GM12875 (cell line): ENCODE data around the gene SMARCB1.

Source experiments
- H3K4me3 ChIP-seq: one replicate; pipeline ENCODE4 v1.5.1; 2011; ENCODE audit warnings: low read depth, low read length, control low read depth
- CTCF ChIP-seq: IDR thresholded peaks from 2 replicates; pipeline ENCODE4 v1.5.1; 2011; ENCODE audit warnings: low read depth, mild to moderate bottlenecking, control low read depth, inconsistent platforms, low read length, moderate library complexity, borderline replicate concordance; ENCODE audit not compliant: insufficient read depth

Gene SMARCB1

DNA sequence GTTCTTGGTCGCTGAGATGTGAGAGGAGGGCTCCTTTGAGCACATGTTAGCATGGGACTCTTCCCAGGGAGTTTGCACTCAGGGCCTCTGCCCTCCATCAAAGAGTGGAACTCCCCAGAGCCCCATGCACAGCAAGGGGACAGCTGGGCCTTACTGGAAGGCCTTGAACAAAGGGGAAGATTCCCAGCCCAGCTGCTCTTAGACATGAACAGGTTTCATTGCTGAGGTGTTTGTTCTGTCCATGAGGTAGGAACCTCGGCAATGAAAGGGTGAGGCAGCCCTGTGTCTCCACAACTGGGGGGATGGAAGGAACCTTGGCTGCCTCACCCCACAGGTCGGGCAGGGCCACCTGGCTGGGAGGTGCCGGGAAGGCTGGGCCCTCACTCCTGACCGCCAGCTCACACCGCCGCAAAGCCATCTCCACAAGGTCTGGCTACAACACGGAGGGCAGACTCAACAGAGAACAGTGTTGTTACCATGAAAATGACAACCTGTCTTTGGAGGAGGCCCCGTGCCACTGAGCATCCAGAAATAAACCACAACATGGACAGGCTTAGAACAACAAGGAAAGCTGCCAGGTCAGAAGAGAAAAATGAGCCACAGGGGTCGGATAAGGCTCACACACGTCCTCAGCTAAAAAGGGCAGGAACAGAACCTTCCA is 48.8 kb downstream of the SMARCB1 start:
- H3K4me3 ChIP-seq, result no peak overlapping the region
- no peak for TF ChIP-seq CTCF

DNA sequence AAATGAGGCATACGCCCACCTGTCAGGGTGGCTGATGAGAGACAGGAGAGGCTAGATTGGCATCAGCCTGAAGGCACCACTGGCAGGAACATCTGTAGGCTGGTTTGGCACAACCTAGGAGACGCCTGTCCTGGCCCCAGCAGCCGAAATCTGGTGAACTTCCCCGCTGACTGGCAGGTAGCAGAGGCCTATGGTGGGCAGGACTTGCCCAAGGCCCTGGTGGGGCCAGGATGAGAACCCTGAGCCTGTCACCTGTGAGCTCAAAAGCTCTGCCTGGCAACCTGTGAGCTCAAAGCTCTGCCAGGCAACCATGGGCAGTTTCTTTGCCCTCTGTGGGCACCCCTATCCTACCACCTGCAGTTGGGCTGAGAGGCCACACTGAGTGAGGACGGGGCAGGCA is 49.5 kb downstream of the SMARCB1 start:
- H3K4me3 ChIP-seq, result no peak overlapping the region
- TF ChIP-seq CTCF, result no peak

GRCh38 chr22:23836692-23837495 is 50.1 kb downstream of the SMARCB1 start:
- no peak overlapping the region for H3K4me3 ChIP-seq
- TF ChIP-seq CTCF, result no peak

GRCh38 chr22:23837496-23837859 is 50.7 kb downstream of the SMARCB1 start:
- H3K4me3 ChIP-seq, result peak overlapping the region; percentile 60
- TF ChIP-seq CTCF, result no peak

GRCh38 chr22:23837911-23838680 is 51.3 kb downstream of the SMARCB1 start:
- H3K4me3 ChIP-seq, result peak overlapping the region; percentile 60
- no peak for TF ChIP-seq CTCF

- H3K4me3 ChIP-seq, result peak within 1 kb of the TSS; percentile 60
These were observed 52.1 kb downstream of the SMARCB1 start, which contains the start of gene DERL3 for GRCh38 chr22:23838681-23839468. Gene DERL3 (minus strand): TSS chr22:23839006. CDS start chr22:23838987, 19 bp downstream.

More at GRCh38 chr22:23838681-23839468, 52.1 kb downstream of the SMARCB1 start, which contains the start of gene DERL3:
- TF ChIP-seq CTCF, result no peak
